HG02840 (cell line): ENCODE data around the gene GTF2A2.

Source experiments
- ATAC-seq: cut with Tn5 transposase; IDR thresholded peaks from one replicate; pipeline ENCODE4 v1.9.1; 2021; ENCODE audit warnings: mild to moderate bottlenecking, moderate library complexity, moderate number of reproducible peaks; ENCODE audit not compliant: unreplicated experiment, low FRiP score

Gene GTF2A2

GRCh38 chr15:59609730-59610712, 47.3 kb downstream of the GTF2A2 start:
- ATAC-seq = no peak

GRCh38 chr15:59605994-59606393, 51.3 kb downstream of the GTF2A2 start:
- no peak for ATAC-seq

GRCh38 chr15:59598461-59598860, 58.9 kb downstream of the GTF2A2 start:
- no peak for ATAC-seq

GRCh38 chr15:59596640-59597039, 60.7 kb downstream of the GTF2A2 start:
- no peak for ATAC-seq

GRCh38 chr15:59595434-59595915, 61.8 kb downstream of the GTF2A2 start:
- ATAC-seq = no peak

- no peak for ATAC-seq
Observed at GRCh38 chr15:59594991-59595390, 62.3 kb downstream of the GTF2A2 start.

- ATAC-seq = no peak
Observed at GRCh38 chr15:59594493-59594942, 62.8 kb downstream of the GTF2A2 start.

- no peak for ATAC-seq
Observed at GRCh38 chr15:59591356-59591755, 66.0 kb downstream of the GTF2A2 start.

- no peak for ATAC-seq
Observed at GRCh38 chr15:59590027-59590426, 67.3 kb downstream of the GTF2A2 start.
